Adrenal gland (tissue), 19 donors: ENCODE data around the gene BLCAP. TPM values are rescaled to one million over a fixed set of nuclear protein-coding genes. Genes with fewer than 3 reads are reported as not detected.
A peak's percentile ranks its signal among the peaks of the same experiment; 100 is the strongest.
"Not testable (repeated sequence)": the region's sequence is repeated elsewhere in the genome, so short reads cannot be mapped to it uniquely, and the experiment has no call there.

Source experiments
- DNase-seq, 7 donors: peaks; one replicate each; pipeline ENCODE4 v3.0.0-alpha.2; 2019 to 2020
- H3K27ac ChIP-seq, 5 donors: fragments of 200-600 bp; sonication (generic) in 4 of 5; 1 replicate in 3 of 5; 2 replicates in 2 of 5; pipeline versions ENCODE4 v1.5.1 to v1.8.0; 2016 to 2020; ENCODE audit warnings: mild to moderate bottlenecking in 1 of 5
- H3K27me3 ChIP-seq: fragments of 200-600 bp; 2 replicates; pipeline ENCODE4 v1.8.0; 2021
- H3K36me3 ChIP-seq, 2 donors: fragments of 200-600 bp; replicated peaks in 1 of 2; 1 replicate in 1 of 2; 2 replicates in 1 of 2; pipeline versions ENCODE4 v1.5.1 to v1.8.0; 2018 to 2022
- H3K4me1 ChIP-seq, 2 donors: fragments of 200-600 bp; replicated peaks in 1 of 2; 1 replicate in 1 of 2; 2 replicates in 1 of 2; pipeline versions ENCODE4 v1.5.1 to v1.8.0; 2018 to 2021
- H3K4me3 ChIP-seq, 4 donors: fragments of 200-600 bp; sonication (generic) in 3 of 4; one replicate each; pipeline ENCODE4 v1.5.1; 2016 to 2018
- H3K9me3 ChIP-seq, 3 donors: fragments of 200-600 bp; sonication (generic) in 1 of 3; replicated peaks in 1 of 3; 1 replicate in 2 of 3; 2 replicates in 1 of 3; pipeline versions ENCODE4 v1.5.1 to v1.8.0; 2016 to 2021
- POLR2A ChIP-seq, 2 donors: fragments of 450-650 bp; IDR thresholded peaks; one replicate each; pipeline ENCODE4 v1.6.1; 2017; ENCODE audit warnings: antibody characterized with exemption in 2 of 2, mild to moderate bottlenecking in 2 of 2, moderate library complexity in 1 of 2
- WGBS, 4 donors: extraction: QIAGEN DNeasy Blood & Tissue Kit in 2 of 4; methylation state at CpG; one replicate each; pipeline versions ENCODE4 v1.1.5 to v1.1.7; 2013 to 2017; 5-methylcytosine and 5-hydroxymethylcytosine counted together
- intact Hi-C, 2 donors: fragments of 100-400 bp; cut with DNase I; formaldehyde crosslinking; loops; one replicate each; pipeline versions ENCODE4 v1.14.1 to v1.15.0; 2022 to 2023
- long read RNA-seq, 10 donors: library from polyadenylated mRNA in 3 of 10; unstranded in 2 of 10; stranded (forward) in 1 of 10; transcript quantifications; one replicate each; pipeline ENCODE4 v2.0.0 and lab custom pipeline, GENCODE V29; 2021 to 2026
- polyA plus RNA-seq, 3 donors: library from polyadenylated mRNA; stranded (reverse); fragments of 200-250 nt in 2 of 3; fragments of 350-450 nt in 1 of 3; fragmentation: Illumina TruSeq in 1 of 3; extraction: RNeasy Lipid Tissue Mini Kit (QIAGEN cat#74804) in 1 of 3; gene quantifications; one replicate each; pipeline ENCODE4 v1.2.3, GENCODE V29; 2013 to 2014
- total RNA-seq, 9 donors: library from RNA; depleted of rRNA in 4 of 9; stranded (reverse); fragments of >200 nt in 4 of 9; fragments of 120-200 nt in 1 of 9; fragmentation: NEBNext Ultra II Directional in 1 of 9; extraction: Animal tissue kit (Norgen Biotek cat#: 25700) in 1 of 9; gene quantifications; one replicate each; pipeline versions ENCODE4 v1.1.0 to v1.2.4, GENCODE V29; 2013 to 2023
- TF ChIP-seq, protein P1 (sequence below), 6 experiments: fragments of 450-650 bp in 4 of 6; fragments of 200-600 bp in 2 of 6; sonication (generic) in 1 of 6; IDR thresholded peaks; 1 replicate in 5 of 6; 2 replicates in 1 of 6; pipeline versions ENCODE4 v1.5.1 to v1.8.0; 2016 to 2021; ENCODE audit warnings: antibody characterized with exemption in 6 of 6, mild to moderate bottlenecking in 2 of 6, moderate library complexity in 1 of 6
- donor health status: healthy with polysubstance abuse.
- donor health status: Bipolar disorder and iron deficiency.
- donor health status: DM: yes; HTN: yes; CAD: no.
- donor health status: DM: no; HTN: no; CAD: no.
- donor health status: DM: no; HTN: no; CAD: no.
- donor health status: DM: yes; HTN: yes; CAD: no.

BLCAP gene
- total RNA-seq (10 to 100 TPM; 50.2 to 80.1 (median 67.0) TPM), polyA plus RNA-seq (100 to 1,000 TPM in 1 of 3 donors, 10 to 100 TPM in 2; 67.4 to 105 (median 70.6) TPM)
- long read RNA-seq, donor 1, full-length matches to known transcripts, result 36 of 36 reads
- long read RNA-seq, donor 1, partial matches to known transcripts, result 0 of 36 reads
- long read RNA-seq, donor 1, other reads (novel, unspliced or antisense), result 0 of 36 reads
- long read RNA-seq, donor 2, full-length matches to known transcripts, result 23 of 34 reads
- long read RNA-seq, donor 2, partial matches to known transcripts, result 11 of 34 reads
- long read RNA-seq, donor 2, other reads (novel, unspliced or antisense), result 0 of 34 reads
- long read RNA-seq, donor 3, full-length matches to known transcripts, result 21 of 21 reads
- long read RNA-seq, donor 3, partial matches to known transcripts, result 0 of 21 reads
- long read RNA-seq, donor 3, other reads (novel, unspliced or antisense), result 0 of 21 reads
- long read RNA-seq, donor 4, transcript BLCAP-215 (2 exons, 2,017 nt), result major isoform, 31 of 34 reads
- long read RNA-seq, donor 4, partial matches to known transcripts, result 0 of 34 reads
- long read RNA-seq, donor 4, other reads (novel, unspliced or antisense), result 2 of 34 reads
- long read RNA-seq, donor 5, transcript BLCAP-215 (2 exons, 2,017 nt), result major isoform, 139 of 157 reads
- long read RNA-seq, donor 5, partial matches to known transcripts, result 0 of 157 reads
- long read RNA-seq, donor 5, other reads (novel, unspliced or antisense), result 13 of 157 reads
- long read RNA-seq, donor 6, transcript BLCAP-215 (2 exons, 2,017 nt), result major isoform, 46 of 56 reads
- long read RNA-seq, donor 6, partial matches to known transcripts, result 0 of 56 reads
- long read RNA-seq, donor 6, other reads (novel, unspliced or antisense), result 10 of 56 reads
- long read RNA-seq, donor 7, full-length matches to known transcripts, result 20 of 20 reads
- long read RNA-seq, donor 7, partial matches to known transcripts, result 0 of 20 reads
- long read RNA-seq, donor 7, other reads (novel, unspliced or antisense), result 0 of 20 reads
- long read RNA-seq, donor 8, full-length matches to known transcripts, result 58 of 58 reads
- long read RNA-seq, donor 8, partial matches to known transcripts, result 0 of 58 reads
- long read RNA-seq, donor 8, other reads (novel, unspliced or antisense), result 0 of 58 reads
- long read RNA-seq, donor 9, full-length matches to known transcripts, result 20 of 20 reads
- long read RNA-seq, donor 9, partial matches to known transcripts, result 0 of 20 reads
- long read RNA-seq, donor 9, other reads (novel, unspliced or antisense), result 0 of 20 reads
- long read RNA-seq, donor 10, full-length matches to known transcripts, result 23 of 23 reads
- long read RNA-seq, donor 10, partial matches to known transcripts, result 0 of 23 reads
- long read RNA-seq, donor 10, other reads (novel, unspliced or antisense), result 0 of 23 reads

- intact Hi-C loops, result loop anchor here (2.0 to 10.0 kb wide), 3 partner anchors 123 to 137 kb away; no protein-coding TSS in a partner anchor
- H3K36me3 ChIP-seq, result no peaks in the 10 kb centered on the region
- no peaks in the 10 kb centered on the region for H3K27me3 ChIP-seq
- DNase-seq, result peak; percentile 90 to 95 (median 93)
- TF ChIP-seq, protein P1, sequence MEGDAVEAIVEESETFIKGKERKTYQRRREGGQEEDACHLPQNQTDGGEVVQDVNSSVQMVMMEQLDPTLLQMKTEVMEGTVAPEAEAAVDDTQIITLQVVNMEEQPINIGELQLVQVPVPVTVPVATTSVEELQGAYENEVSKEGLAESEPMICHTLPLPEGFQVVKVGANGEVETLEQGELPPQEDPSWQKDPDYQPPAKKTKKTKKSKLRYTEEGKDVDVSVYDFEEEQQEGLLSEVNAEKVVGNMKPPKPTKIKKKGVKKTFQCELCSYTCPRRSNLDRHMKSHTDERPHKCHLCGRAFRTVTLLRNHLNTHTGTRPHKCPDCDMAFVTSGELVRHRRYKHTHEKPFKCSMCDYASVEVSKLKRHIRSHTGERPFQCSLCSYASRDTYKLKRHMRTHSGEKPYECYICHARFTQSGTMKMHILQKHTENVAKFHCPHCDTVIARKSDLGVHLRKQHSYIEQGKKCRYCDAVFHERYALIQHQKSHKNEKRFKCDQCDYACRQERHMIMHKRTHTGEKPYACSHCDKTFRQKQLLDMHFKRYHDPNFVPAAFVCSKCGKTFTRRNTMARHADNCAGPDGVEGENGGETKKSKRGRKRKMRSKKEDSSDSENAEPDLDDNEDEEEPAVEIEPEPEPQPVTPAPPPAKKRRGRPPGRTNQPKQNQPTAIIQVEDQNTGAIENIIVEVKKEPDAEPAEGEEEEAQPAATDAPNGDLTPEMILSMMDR (IDR thresholded peaks at IDR 0.05), result no peak
- peak; percentile 92 to 93 for TF ChIP-seq POLR2A (IDR thresholded peaks at IDR 0.05)
- peak within 1 kb of the TSS; percentile 83 to 96 (median 94) for H3K4me3 ChIP-seq
- WGBS, 4 donors, result 0 to 1% (median 0%) methylated on average over 23 to 62 of the region's 62 CpGs
- H3K9me3 ChIP-seq, result no peaks in the 10 kb centered on the region
- H3K4me1 ChIP-seq, result peaks cover 10 to 36% of the 10 kb centered on the region in 2 donors
- peak within 1 kb of the TSS; percentile 79 to 98 (median 96) for H3K27ac ChIP-seq
These were observed at the start of gene BLCAP for GRCh38 chr20:37527638-37528445. TSS of gene BLCAP (minus strand) at chr20:37527876. CDS start at chr20:37519174, 8,702 bp downstream.

- H3K9me3 ChIP-seq, H3K27ac ChIP-seq, H3K36me3 ChIP-seq, intact Hi-C loops, DNase-seq, H3K4me1 ChIP-seq, H3K4me3 ChIP-seq: not testable (repeated sequence)
- 83 to 89% (median 89%) methylated on average over 4 of the region's 4 CpGs for WGBS, 4 donors
- peaks cover 11% of the 10 kb centered on the region for H3K27me3 ChIP-seq
These were observed 49.8 kb upstream of the BLCAP start for GRCh38 chr20:37577436-37577835.

DNA sequence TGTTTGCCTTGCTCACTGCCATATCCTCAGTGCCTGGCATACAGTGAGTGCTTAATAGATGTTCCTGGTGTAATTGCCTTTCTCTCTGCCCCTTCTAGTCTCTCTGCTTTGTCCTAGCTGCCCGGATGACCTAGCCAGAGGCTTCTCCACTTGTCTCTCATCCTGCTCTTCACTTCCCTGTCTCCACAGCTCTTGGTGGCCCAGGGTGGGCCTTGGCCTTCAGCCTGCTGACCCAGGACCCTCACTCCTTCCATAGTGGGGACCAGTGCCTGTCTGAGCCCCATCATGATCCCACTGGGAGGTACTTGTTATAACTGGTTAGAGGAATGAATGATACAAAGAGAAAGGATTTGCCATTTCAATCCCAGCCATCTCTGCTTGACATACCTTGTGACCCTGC, 49.2 kb upstream of the BLCAP start:
- Histone ChIP-seq H3K4me1 (no peaks in the 10 kb centered on the region), H3K4me3 (no peak overlapping the region), H3K9me3 (no peaks in the 10 kb centered on the region), H3K27ac (no peak overlapping the region), H3K27me3 (peaks cover 11% of the 10 kb centered on the region), H3K36me3 (no peaks in the 10 kb centered on the region)
- no peak for TF ChIP-seq POLR2A (IDR thresholded peaks at IDR 0.05)
- TF ChIP-seq, protein P1 (IDR thresholded peaks at IDR 0.05), result no peak
- 38 to 75% (median 65%) methylated on average over 1 of the region's 1 CpG for WGBS, 4 donors
- DNase-seq, result no peak
- intact Hi-C loops, result no loop called here

GRCh38 chr20:37575884-37576283, 48.2 kb upstream of the BLCAP start:
- WGBS, 4 donors, result 40 to 70% (median 64%) methylated on average over 1 of the region's 1 CpG
- peaks cover 7% of the 10 kb centered on the region for H3K27me3 ChIP-seq
- H3K27ac ChIP-seq, result no peak overlapping the region
- no peaks in the 10 kb centered on the region for H3K36me3 ChIP-seq
- H3K4me1 ChIP-seq, result no peaks in the 10 kb centered on the region
- no peak overlapping the region for H3K4me3 ChIP-seq
- DNase-seq, result peak in 1 of 7 donors; percentile 2
- no peaks in the 10 kb centered on the region for H3K9me3 ChIP-seq
- TF ChIP-seq POLR2A (IDR thresholded peaks at IDR 0.05), result no peak
- TF ChIP-seq, protein P1 (IDR thresholded peaks at IDR 0.05), result no peak
- intact Hi-C loops, result no loop called here
